HepG2 (cell line): ENCODE measurements around the gene FDXR. TPM values are rescaled to one million over a fixed set of nuclear protein-coding genes. Genes with fewer than 3 reads are reported as not detected.

Experiments used
- ATAC-seq: fragments of 200-7000 bp; cut with Tn5 transposase; 3 replicates; pipeline ENCODE4 v1.9.1; 2020; ENCODE audit warnings: mild to moderate bottlenecking, moderate library complexity
- BruUV-seq: library from RNA; stranded (reverse); fragments of 400-500 nt; replicated peaks from 2 replicates; lab custom pipeline; 2021; lab: Mats Ljungman, UMichigan
- CTCF ChIA-PET: fragments of 300-600 bp; formaldehyde crosslinking; extraction: SDS; loops from one replicate; lab custom pipeline; 2021; ENCODE audit warnings: low total read pairs, inconsistent platforms, low intra/inter-chr PET ratio; lab: Yijun Ruan, JAX
- POLR2A ChIA-PET: fragments of 350-600 bp; sonication (Branson Sonifier 250); formaldehyde crosslinking; loops from one replicate; lab custom pipeline; 2020; ENCODE audit warnings: antibody characterized with exemption, inconsistent platforms; lab: Yijun Ruan, JAX
- DNase-seq: peaks from one replicate; pipeline ENCODE4 v3.0.0-alpha.2; 2015; ENCODE audit warnings: low spot score
- FAIRE-seq: peaks from 3 replicates; lab custom pipeline; 2011; peaks lifted over from hg19 to GRCh38; lab: Jason Lieb, UNC
- H2AFZ ChIP-seq: one replicate; pipeline ENCODE4 v1.6.1; 2011; ENCODE audit warnings: low read length, inconsistent platforms
- H3K27ac ChIP-seq: fragments of 300-600 bp; 3 replicates; pipeline ENCODE4 v1.8.0; 2011; ENCODE audit warnings: mixed run types, mild to moderate bottlenecking, mixed read lengths, low read length, inconsistent platforms; ENCODE audit not compliant: insufficient read depth; ENCODE audit errors: extremely low read length
- H3K27me3 ChIP-seq, 2 experiments: fragments of 200-600 bp in 1 of 2; 2 replicates in 1 of 2; 3 replicates in 1 of 2; pipeline versions ENCODE4 v1.6.0 to v1.8.0; 2011; ENCODE audit warnings: low read length in 2 of 2, mild to moderate bottlenecking in 2 of 2, moderate library complexity in 2 of 2, inconsistent platforms in 1 of 2; ENCODE audit not compliant: insufficient read depth in 2 of 2, control insufficient read depth in 1 of 2
- H3K36me3 ChIP-seq, 2 experiments: fragments of 200-600 bp in 1 of 2; replicated peaks in 1 of 2; 2 replicates in 1 of 2; 3 replicates in 1 of 2; pipeline versions ENCODE4 v1.5.1 to v1.8.0; 2011; ENCODE audit warnings: low read length in 2 of 2, inconsistent platforms in 1 of 2; ENCODE audit not compliant: insufficient read depth in 2 of 2, control insufficient read depth in 1 of 2
- H3K4me1 ChIP-seq: 2 replicates; pipeline ENCODE4 v1.5.1; 2012; ENCODE audit warnings: low read length, inconsistent platforms; ENCODE audit not compliant: insufficient read depth
- H3K4me2 ChIP-seq: 2 replicates; pipeline ENCODE4 v1.6.0; 2011; ENCODE audit warnings: low read depth, low read length, inconsistent platforms
- H3K4me3 ChIP-seq, 3 experiments: fragments of 200-600 bp in 1 of 3; sonication (generic), shearing (Covaris generic) in 1 of 3; replicated peaks in 1 of 3; 2 replicates each; pipeline ENCODE4 v1.5.1; 2011 to 2016; ENCODE audit warnings: low read length in 3 of 3, inconsistent platforms in 2 of 3, low read depth in 2 of 3, mild to moderate bottlenecking in 2 of 3, control low read depth in 1 of 3, mixed read lengths in 1 of 3; ENCODE audit not compliant: insufficient read depth in 1 of 3
- H3K79me2 ChIP-seq: one replicate; pipeline ENCODE4 v1.6.1; 2011; ENCODE audit warnings: low read length, inconsistent platforms; ENCODE audit not compliant: insufficient read depth
- H3K9ac ChIP-seq: 2 replicates; pipeline ENCODE4 v1.6.0; 2011; ENCODE audit warnings: mild to moderate bottlenecking, low read depth, low read length, inconsistent platforms; ENCODE audit not compliant: insufficient read depth
- H3K9me3 ChIP-seq: 2 replicates; pipeline ENCODE4 v1.5.1; 2012; ENCODE audit warnings: mild to moderate bottlenecking, low read length
- H4K20me1 ChIP-seq: 2 replicates; pipeline ENCODE4 v1.6.0; 2011; ENCODE audit warnings: inconsistent platforms, mild to moderate bottlenecking, low read length, moderate library complexity; ENCODE audit not compliant: insufficient read depth
- ARID2 ChIP-seq: sonication (generic); formaldehyde crosslinking; IDR thresholded peaks from 2 replicates; pipeline ENCODE4 v1.8.1; 2022; ENCODE audit warnings: mild to moderate bottlenecking, missing genetic modification reagents, borderline replicate concordance
- ASH2L ChIP-seq: fragments of 300-600, 200-600 bp; sonication (generic); IDR thresholded peaks from 2 replicates; pipeline ENCODE4 v1.7.0; 2017; ENCODE audit warnings: low read depth, mild to moderate bottlenecking, moderate library complexity, mixed read lengths, low read length; ENCODE audit not compliant: insufficient read length
- ATF1 ChIP-seq: IDR thresholded peaks from 2 replicates; pipeline ENCODE4 v1.6.1; 2016; ENCODE audit warnings: mild to moderate bottlenecking, control low read depth
- ATF3 ChIP-seq: sonication (generic); formaldehyde crosslinking; IDR thresholded peaks from 2 replicates; pipeline ENCODE4 v1.4.0; 2020; ENCODE audit warnings: missing genetic modification reagents
- CTCF ChIP-seq: sonication (generic); formaldehyde crosslinking; IDR thresholded peaks from 2 replicates; pipeline ENCODE4 v1.5.0; 2020; ENCODE audit warnings: mild to moderate bottlenecking, missing genetic modification reagents, moderate library complexity
- EED ChIP-seq: sonication (generic); formaldehyde crosslinking; IDR thresholded peaks from 2 replicates; pipeline ENCODE4 v1.5.0; 2020; ENCODE audit warnings: mild to moderate bottlenecking, missing genetic modification reagents
- HNF4G ChIP-seq, 2 experiments: sonication (generic) in 1 of 2; formaldehyde crosslinking in 1 of 2; IDR thresholded peaks; 2 replicates each; pipeline versions ENCODE4 v1.4.0 to v1.6.1; 2011 to 2020; ENCODE audit warnings: borderline replicate concordance in 2 of 2, low read depth in 2 of 2, mild to moderate bottlenecking in 2 of 2, low read length in 1 of 2, missing genetic modification reagents in 1 of 2, moderate library complexity in 1 of 2
- HNRNPK ChIP-seq: fragments of 200-400 bp; formaldehyde crosslinking; IDR thresholded peaks from 2 replicates; pipeline ENCODE4 v1.6.1; 2018; ENCODE audit warnings: low read length, low read depth, moderate library complexity, mild to moderate bottlenecking; ENCODE audit not compliant: poor library complexity, severe bottlenecking
- KMT2B ChIP-seq: IDR thresholded peaks from 2 replicates; pipeline ENCODE4 v1.6.1; 2016; ENCODE audit warnings: missing genetic modification reagents, missing compliant biosample characterization
- MAX ChIP-seq: IDR thresholded peaks from 2 replicates; pipeline ENCODE4 v1.6.1; 2012; ENCODE audit warnings: inconsistent platforms
- MTF2 ChIP-seq: sonication (generic); formaldehyde crosslinking; IDR thresholded peaks from 2 replicates; pipeline ENCODE4 v1.5.0; 2020; ENCODE audit warnings: missing genetic modification reagents, borderline replicate concordance
- MXI1 ChIP-seq: IDR thresholded peaks from 3 replicates; pipeline ENCODE4 v1.6.1; 2012; ENCODE audit warnings: low read depth, low read length, inconsistent platforms, borderline replicate concordance
- MYC ChIP-seq: sonication (generic); formaldehyde crosslinking; IDR thresholded peaks from 2 replicates; pipeline ENCODE4 v1.9.0; 2021; ENCODE audit warnings: missing genetic modification reagents, borderline replicate concordance
- SALL1 ChIP-seq: sonication (generic); formaldehyde crosslinking; IDR thresholded peaks from 2 replicates; pipeline ENCODE4 v1.8.0; 2022; ENCODE audit warnings: mild to moderate bottlenecking, missing genetic modification reagents
- SAP130 ChIP-seq: IDR thresholded peaks from 2 replicates; pipeline ENCODE4 v1.6.1; 2016; ENCODE audit warnings: low read depth
- STAG1 ChIP-seq: sonication (generic); formaldehyde crosslinking; IDR thresholded peaks from 2 replicates; pipeline ENCODE4 v1.4.0; 2020; ENCODE audit warnings: missing genetic modification reagents
- ZFX ChIP-seq: sonication (generic); formaldehyde crosslinking; IDR thresholded peaks from 2 replicates; pipeline ENCODE4 v1.4.0; 2020; ENCODE audit warnings: mild to moderate bottlenecking, low read depth, missing genetic modification reagents, moderate library complexity
- ZNF513 ChIP-seq: sonication (generic); formaldehyde crosslinking; conservative IDR thresholded peaks from 2 replicates; pipeline ENCODE4 v1.5.0; 2020; ENCODE audit warnings: missing genetic modification reagents
- ZNF644 ChIP-seq: IDR thresholded peaks from 2 replicates; pipeline ENCODE4 v1.6.1; 2016; ENCODE audit warnings: low read depth
- ZNF768 ChIP-seq: sonication (generic); formaldehyde crosslinking; IDR thresholded peaks from 2 replicates; pipeline ENCODE4 v1.4.0; 2020; ENCODE audit warnings: missing genetic modification reagents
- WGBS: methylation state at CpG from one replicate; pipeline ENCODE4 v1.1.6; 2017; ENCODE audit warnings: low lambda C conversion rate; 5-methylcytosine and 5-hydroxymethylcytosine counted together
- in situ Hi-C: cut with HindIII; loops from 2 replicates; pipeline ENCODE4 v1.10.0; 2017; ENCODE audit warnings: low pct_unique_long_range_greater_than_20kb; ENCODE audit not compliant: extremely low pct_ligation_motif_present
- intact Hi-C: fragments of 100-400 bp; cut with micrococcal nuclease; formaldehyde crosslinking; loops from one replicate; pipeline ENCODE4 v1.10.0; 2022; ENCODE audit not compliant: unreplicated experiment
- polyA plus RNA-seq, 8 experiments: library from polyadenylated mRNA; depleted of rRNA in 3 of 8; stranded (reverse) in 7 of 8; unstranded in 1 of 8; fragments of >200 nt; fragmentation: Illumina TruSeq in 4 of 8; extraction: Trizol in 4 of 8; gene quantifications; 2 replicates each; pipeline versions ENCODE4 v1.2.1 to v1.2.3, GENCODE V29; 2011 to 2016; ENCODE audit warnings: low read depth in 4 of 8, missing spikeins in 1 of 8, mixed read lengths in 1 of 8; ENCODE audit not compliant: insufficient read depth in 1 of 8
- total RNA-seq, 5 experiments: library from RNA; depleted of rRNA; stranded (reverse); fragments of >200 nt; fragmentation: Illumina TruSeq; extraction: Trizol; gene quantifications; 2 replicates each; pipeline ENCODE4 v1.2.3, GENCODE V29; 2016; ENCODE audit warnings: low read depth in 1 of 5

Gene FDXR
- total and polyA plus RNA-seq, 2 of the 13 experiments (the other 11 are each of a cell fraction or from before 2014, with no cell fraction given) = 23.4 to 116 TPM

GRCh38 chr17:74842599-74843351 lies 30.0 kb downstream of the FDXR start:
- Histone ChIP-seq H3K4me1 (peaks cover 16% of the 10 kb centered on the region), H3K4me2 (peak overlapping the region; percentile 70), H2AFZ (no peak overlapping the region), H3K36me3 (no peaks in the 10 kb centered on the region), H3K9ac (peak overlapping the region; percentile 63), H3K79me2 (no peaks in the 10 kb centered on the region), H3K27ac (no peak overlapping the region), H3K9me3 (no peaks in the 10 kb centered on the region), H3K4me3 (peak overlapping the region; percentile 23 to 71 (median 50); a peak in 5 of 6 replicates), H4K20me1 (no peaks in the 10 kb centered on the region), H3K27me3 (peaks cover 0 to 13% of the 10 kb centered on the region in 2 experiments; a peak in 2 of 5 replicates)
- intact Hi-C loops = loop anchor here (2.0 kb wide), 1 partner anchor 20 kb away; no protein-coding TSS in a partner anchor
- CTCF ChIA-PET = interaction anchor here (1.1 to 1.2 kb wide), 2 partner anchors 19 to 22 kb away, joined by 8 read pairs; no protein-coding TSS in a partner anchor
- WGBS = 8% methylated on average over 17 of the region's 88 CpGs
- POLR2A ChIA-PET = interaction anchor here (0.6 to 1.9 kb wide), 10 partner anchors 9 to 170 kb away, joined by 3 to 15 read pairs (median 4); partner anchors contain the start of genes FDXR, MRPL58 and RAB37
- DNase-seq = peak; percentile 52
- no TSS peak for BruUV-seq
- FAIRE-seq = no peak
- in situ Hi-C loops = no loop called here
- ATAC-seq = peak; percentile 84
- TF ChIP-seq ATF1 (CRISPR knock-in tag) (no peak), EED (0 out of 2 replicates have a peak, but pooled peaks have one; percentile 80), SALL1 (no peak), MAX (peak; percentile 55; the same call in 1 of the 2 replicates), ASH2L (peak; percentile 25), ZFX (CRISPR knock-in tag) (peak; percentile 78), HNRNPK (peak; percentile 29), ARID2 (CRISPR knock-in tag) (no peak), MYC (CRISPR knock-in tag) (peak; percentile 17), ZNF768 (CRISPR knock-in tag) (peak; percentile 51; the same call in 1 of the 2 replicates), HNF4G (IDR thresholded peaks at IDR 0.05; ENCODE audit: borderline replicate concordance, low read depth, low read length) (0 out of 2 replicates have a peak, but pooled peaks have one; percentile 2), HNF4G (CRISPR knock-in tag; IDR thresholded peaks at IDR 0.05; ENCODE audit: borderline replicate concordance, low read depth) (no peak), CTCF (CRISPR knock-in tag) (peak; percentile 78), ATF3 (CRISPR knock-in tag) (peak; percentile 6; the same call in 1 of the 2 replicates), KMT2B (CRISPR knock-in tag) (no peak), ZNF644 (CRISPR knock-in tag) (no peak), MXI1 (0 out of 3 replicates have a peak, but pooled peaks have one; percentile 31), MTF2 (CRISPR knock-in tag) (peak; percentile 26; the same call in 1 of the 2 replicates), ZNF513 (0 out of 2 replicates have a peak, but pooled peaks have one; percentile 12), SAP130 (CRISPR knock-in tag) (no peak; the same call in 1 of the 2 replicates), STAG1 (CRISPR knock-in tag) (peak; percentile 66)
